Fibroblast of skin of right quadriceps (primary cell): ENCODE measurements around the gene TSTD2.
A peak's percentile ranks its signal among the peaks of the same experiment; 100 is the strongest.
"Not testable (repeated sequence)": the region's sequence is repeated elsewhere in the genome, so short reads cannot be mapped to it uniquely, and the experiment has no call there.

Experiments
- DNase-seq: peaks from one replicate; pipeline ENCODE4 v3.0.0-alpha.2; 2013

Gene TSTD2

GRCh38 chr9:97581590-97581989 lies 51.6 kb downstream of the TSTD2 start:
- not testable (repeated sequence) for DNase-seq

DNA sequence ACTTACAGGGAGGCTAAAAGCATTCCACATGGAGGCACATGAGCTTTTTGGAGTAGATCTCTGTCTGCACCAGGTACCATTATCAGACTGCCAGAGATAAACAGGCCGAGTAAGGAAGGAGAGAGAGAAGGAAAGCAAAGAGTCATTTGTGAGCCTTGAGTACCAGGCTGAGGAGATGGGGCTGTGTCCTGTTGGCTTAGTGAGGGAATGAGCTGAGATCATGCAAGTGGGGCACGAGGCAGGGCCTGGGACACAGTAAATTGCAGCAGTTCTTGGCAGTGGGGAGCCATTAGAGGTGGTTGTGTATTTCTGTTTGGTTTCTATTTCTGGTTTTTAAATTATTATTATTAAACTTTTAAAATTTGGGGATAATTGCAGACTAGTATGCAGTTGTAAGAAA lies 53.3 kb downstream of the TSTD2 start:
- no peak for DNase-seq

GRCh38 chr9:97578846-97579245 lies 54.3 kb downstream of the TSTD2 start:
- DNase-seq: no peak

DNA sequence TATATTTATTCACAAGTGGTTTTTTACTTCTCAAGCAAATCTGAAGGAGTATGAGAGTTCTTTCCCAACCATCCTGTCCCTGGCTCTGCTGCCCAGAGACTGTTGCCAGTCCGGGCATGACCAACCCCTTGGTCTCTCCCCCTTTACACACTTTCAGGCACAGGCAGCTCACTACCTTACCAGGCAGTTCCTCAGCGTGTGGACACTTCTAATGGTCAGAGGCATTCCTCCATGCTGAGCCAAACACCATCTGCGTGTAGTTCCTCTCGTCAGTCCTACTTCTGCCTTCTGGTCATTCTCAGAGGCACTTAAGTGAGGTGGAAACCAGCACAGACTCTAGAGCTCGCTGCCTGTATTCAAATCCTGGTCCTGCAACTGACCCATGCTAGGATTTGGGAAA lies 56.1 kb downstream of the TSTD2 start:
- DNase-seq: no peak

DNA sequence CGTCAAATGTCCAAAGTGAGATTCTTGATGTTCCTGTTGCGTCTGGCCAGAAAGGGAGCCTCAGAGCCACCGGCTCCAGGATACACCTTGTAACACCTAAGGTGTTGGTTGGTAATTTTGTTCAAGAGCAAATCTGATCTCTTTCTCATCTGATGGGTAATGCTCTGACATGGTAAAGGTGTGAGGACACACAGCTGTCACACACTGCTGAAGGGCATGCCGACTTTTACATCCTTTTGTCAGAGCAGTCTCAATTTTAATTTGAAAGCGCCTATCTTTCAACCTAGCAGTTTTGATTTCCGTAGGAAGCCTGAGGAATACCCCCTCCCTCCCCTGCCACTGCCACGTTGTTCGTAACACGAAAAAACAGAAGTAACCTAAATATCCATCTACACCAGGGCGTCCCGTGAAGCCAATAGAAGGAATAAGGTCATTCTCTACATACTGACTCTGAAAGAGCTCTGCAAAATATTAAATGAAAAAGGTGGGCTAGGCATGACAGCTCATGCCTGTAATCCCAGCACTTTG lies 57.4 kb downstream of the TSTD2 start:
- no peak for DNase-seq

DNA sequence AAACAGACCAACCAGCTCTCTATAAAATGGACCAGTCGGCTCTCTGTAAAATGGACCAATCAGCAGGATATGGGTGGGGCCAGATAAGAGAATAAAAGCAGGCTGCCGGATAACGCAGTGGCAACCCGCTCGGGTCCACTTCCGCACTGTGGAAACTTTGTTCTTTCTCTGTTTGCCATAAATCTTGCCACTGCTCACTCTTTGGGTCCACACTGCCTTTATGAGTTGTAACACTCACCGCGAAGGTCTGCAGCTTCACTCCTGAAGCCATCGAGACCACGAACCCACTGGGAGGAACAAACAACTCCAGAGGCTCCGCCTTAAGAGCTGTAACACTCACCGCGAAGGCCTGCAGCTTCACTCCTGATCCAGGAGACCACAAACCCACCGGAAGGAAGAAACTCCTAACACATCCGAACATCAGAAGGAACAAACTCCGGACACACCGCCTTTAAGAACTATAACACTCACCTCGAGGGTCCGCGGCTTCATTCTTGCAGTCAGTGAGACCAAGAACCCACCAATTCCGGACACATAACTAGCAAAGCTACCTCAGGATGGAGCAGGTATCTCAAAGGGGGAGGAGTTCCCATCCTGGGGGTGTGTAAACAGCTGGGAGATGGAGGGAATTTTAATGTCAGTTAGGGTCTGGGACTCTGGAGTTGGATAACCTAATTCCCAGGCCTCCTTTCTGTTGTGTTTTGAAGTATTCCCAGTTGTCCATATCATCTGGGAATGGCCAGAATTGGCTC lies 58.1 kb downstream of the TSTD2 start:
- not testable (repeated sequence) for DNase-seq

DNA sequence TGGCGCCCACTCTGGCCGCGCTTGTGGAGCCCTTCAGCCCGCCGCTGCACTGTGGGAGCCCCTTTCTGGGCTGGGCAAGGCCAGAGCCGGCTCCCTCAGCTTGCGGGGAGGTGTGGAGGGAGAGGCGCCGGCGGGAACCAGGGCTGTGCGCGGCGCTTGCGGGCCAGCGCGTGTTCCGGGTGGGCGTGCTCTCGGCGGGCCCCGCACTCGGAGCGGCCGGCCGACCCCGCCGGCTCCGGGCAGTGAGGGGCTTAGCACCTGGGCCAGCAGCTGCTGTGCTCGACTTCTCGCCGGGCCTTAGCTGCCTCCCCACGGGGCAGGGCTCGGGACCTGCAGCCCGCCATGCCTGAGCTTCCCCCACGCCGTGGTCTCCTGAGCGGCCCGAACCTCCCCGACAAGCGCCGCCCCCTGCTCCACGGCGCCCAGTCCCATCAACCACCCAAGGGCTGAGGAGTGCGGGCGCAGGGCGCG lies 59.0 kb downstream of the TSTD2 start:
- DNase-seq: not testable (repeated sequence)

GRCh38 chr9:97573482-97574073 lies 59.6 kb downstream of the TSTD2 start:
- DNase-seq: no peak

- no peak for DNase-seq
These were observed 60.2 kb downstream of the TSTD2 start for GRCh38 chr9:97572892-97573365.

DNA sequence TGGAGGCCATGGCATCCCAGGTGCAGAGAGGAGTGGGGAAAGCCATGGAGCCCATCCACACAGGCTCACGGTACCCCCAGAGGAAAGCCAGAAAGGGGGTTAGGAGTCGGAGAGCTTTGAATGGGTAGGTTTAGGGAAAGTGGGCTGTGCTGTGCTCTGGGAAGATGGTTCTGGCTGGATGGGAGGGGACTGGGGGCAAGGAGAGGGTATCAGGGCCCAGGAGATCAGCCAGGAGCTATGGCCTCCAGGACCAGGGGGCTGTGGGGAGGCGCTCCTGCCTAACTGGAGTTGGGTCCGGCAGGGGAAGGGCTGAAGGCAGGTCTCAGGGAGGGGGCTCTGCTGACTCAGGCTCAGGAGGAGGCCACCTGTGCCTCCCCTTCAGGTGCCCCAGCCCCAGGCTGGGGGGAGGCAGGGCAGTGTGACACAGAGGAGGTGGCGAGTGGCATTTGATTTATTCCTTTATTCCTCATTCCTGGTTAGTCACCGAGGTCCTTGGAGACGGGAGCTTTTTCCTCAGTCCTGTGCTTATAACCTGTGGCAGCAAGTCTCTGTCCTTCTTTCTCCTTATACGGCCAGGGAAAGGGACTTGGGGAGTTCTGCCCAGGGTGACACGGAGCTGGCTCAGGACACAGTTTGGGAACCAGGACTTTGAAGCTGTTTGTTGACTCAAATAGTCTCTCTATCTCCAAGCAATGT lies 60.8 kb downstream of the TSTD2 start:
- no peak for DNase-seq

DNA sequence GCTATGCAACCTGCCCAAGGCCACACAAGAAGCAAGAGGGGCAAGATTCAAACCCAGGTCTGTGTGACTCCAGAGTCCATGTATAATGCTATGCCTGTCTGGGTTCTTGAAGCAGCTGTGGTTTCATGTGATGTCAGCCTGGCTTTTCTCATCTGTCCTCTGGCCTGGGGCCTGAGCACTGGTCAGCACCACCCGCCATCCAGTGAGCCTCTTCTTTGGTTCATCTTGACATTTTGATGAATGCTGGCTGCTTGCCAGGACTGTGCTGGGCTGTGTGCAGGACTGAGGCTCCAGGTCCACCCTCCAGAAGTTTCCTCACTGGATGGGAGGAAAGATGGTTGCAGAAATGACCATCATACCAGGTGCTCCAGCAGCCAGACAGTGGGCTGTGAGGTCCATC lies 61.5 kb downstream of the TSTD2 start:
- DNase-seq: no peak

DNA sequence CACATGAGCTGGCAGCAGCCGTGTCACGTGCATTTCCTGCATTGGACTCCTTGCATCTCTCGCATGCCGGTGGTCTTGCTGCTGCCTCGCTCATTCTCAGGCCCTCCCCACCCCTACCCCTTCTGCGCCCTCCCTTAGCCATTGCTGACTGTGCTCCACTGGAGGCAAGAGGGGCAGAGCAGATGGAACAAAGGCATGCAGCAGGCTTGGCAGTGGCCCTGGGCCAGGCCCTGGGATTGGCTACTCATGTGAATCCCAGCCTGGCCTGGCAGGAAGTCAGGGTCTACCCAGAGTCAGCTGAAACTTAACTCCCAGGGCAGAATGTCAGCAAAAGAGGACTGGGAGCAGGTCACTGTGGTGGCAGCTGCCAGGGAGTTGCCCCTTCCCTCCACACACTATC lies 62.3 kb downstream of the TSTD2 start:
- DNase-seq: no peak

DNA sequence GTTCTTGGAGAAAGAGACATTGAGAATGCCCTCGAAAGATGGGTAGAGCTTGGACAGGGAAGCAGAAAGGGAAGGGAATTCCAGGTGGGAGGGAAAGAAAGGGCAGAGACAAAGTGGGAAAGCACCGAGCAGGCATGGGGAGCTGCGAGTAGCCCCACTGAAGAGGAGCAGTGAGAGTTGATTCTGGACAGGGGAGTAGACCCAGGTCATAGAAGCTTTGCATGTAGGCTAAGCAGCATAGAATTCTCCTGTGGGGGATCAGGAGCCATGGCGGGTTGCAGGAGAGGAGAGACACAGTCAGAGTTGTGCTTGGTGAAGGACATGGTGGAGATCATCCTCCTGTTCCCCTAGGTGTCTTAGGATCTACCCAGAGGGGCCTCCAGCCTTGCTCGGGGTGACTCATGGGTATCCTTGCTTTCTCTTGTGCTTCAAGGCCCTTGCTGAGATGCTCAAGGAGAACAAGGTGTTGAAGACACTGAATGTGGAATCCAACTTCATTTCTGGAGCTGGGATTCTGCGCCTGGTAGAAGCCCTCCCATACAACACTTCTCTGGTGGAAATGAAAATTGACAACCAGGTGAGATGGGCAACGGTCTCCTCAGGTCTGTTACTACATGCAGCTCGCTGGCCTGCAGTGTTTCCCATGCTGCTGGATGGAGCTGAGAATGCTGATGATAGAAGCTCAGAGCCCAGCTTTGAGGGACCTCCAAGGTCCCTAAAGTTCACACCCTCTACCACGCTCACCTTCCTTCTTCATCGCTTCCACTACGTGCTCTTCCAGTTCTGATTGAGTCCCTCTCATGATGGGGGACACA lies 64.5 kb downstream of the TSTD2 start:
- no peak for DNase-seq

DNA sequence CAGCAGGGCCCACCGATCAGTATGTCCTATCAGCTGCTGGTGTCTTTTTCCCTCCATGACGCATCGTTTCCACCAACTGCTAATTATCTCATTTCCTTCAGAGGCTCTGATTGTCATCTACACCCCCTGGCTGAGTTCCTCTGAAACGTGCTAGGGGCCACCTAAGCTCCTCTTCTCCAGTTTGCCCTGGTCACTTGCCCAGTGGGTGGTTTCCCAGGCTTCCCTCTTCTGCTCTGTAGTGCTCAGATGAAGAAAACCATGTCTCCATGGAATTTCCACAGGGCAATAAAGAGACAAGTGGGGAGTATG lies 65.3 kb downstream of the TSTD2 start:
- DNase-seq: no peak

- DNase-seq: no peak
These were observed 65.8 kb downstream of the TSTD2 start for GRCh38 chr9:97567182-97567893.

DNA sequence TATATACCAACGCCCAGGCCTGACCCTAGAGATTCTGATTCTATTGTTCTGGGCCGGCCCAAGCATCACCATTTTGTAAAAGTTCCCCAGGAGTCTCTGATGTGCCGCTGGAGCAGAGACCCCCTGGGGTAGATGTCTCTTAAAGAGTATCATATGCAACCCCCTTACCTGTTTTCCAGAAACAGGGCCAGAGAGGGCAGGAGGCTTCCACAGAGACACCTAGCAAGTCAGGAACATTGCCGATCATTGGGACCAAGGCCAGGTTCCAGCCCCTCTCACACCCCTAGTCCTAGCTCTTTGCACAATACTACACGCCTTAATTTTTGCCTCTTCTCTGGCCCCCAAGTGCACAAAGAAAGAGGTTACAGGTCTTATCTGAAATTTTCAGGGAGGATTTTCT lies 67.9 kb downstream of the TSTD2 start:
- DNase-seq: no peak

DNA sequence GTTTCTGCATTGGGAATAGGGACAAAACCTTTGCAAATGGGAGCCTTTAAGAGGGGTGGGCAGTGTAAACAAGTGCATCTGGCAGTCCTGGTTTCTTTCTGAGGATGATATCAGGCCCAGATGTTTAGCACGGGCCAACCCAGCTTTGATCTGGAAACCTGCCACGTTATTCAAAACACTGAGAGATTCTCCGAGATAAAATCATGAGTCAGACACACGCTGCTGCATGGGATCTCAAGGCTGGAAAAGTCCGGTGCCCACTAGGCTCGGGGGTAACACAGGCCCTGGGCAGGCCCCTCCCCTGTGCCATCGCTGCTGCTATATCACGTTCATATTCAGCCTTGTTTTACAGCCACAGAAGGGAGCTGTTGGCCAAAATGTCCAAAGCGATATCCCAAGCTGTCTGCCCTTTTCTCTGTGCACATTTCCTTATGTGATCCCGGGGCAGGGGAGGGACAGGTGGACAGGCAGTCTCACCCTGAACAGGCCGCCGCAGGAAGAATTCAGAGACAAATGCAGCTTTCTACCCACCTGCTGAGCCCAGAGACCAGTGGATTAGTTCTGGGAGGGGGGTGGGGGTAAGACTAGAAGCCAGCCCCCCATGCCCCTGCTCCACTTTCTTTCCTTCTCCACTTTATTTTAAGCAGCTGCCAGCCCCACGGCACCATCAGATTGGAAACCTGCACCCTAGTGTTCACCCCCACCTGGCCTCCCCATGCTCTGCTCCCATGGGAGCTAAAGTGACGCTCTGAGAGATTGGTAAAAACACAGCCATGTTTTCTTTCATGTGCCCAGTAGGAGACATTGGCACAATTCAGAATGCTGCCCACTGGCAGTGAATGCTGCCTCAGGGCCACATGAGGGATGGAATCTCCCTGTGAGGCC lies 68.6 kb downstream of the TSTD2 start:
- DNase-seq: peak; percentile 31

GRCh38 chr9:97563458-97564135 lies 69.6 kb downstream of the TSTD2 start:
- DNase-seq: no peak

DNA sequence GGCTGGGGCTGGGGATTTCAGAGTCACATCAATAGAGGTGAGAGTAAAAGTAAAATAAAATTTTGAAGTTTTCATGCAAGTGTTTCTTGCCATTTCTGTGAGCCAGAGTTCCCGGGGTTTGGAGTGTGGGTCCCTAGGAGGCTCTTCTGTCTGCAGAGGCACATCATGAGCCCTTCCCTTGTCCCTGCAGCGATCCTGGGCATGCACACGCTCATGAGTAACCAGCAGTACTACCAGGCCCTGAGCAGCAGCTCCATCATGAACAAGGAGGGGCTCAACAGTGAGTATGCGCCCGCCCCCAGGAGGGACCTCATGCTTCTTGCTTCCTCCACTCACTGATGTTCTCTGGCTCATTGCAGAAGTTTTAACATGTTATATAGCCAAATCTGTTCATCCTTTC lies 70.6 kb downstream of the TSTD2 start:
- DNase-seq: no peak

GRCh38 chr9:97561501-97561900 lies 71.7 kb downstream of the TSTD2 start:
- DNase-seq: no peak

GRCh38 chr9:97560851-97561250 lies 72.3 kb downstream of the TSTD2 start:
- DNase-seq: no peak
